Measurements from ENCODE around the gene RAB11FIP3. TPM values are rescaled to one million over a fixed set of nuclear protein-coding genes. Genes with fewer than 3 reads are reported as not detected.

Gene RAB11FIP3
- total and polyA plus RNA-seq, 2 of the 13 experiments (the other 11 are each of a cell fraction or from before 2014, with no cell fraction given): 34.3 to 57.6 TPM

GRCh38 chr16:425082-425718, at the start of gene RAB11FIP3 (continued):
- TF ChIP-seq ISX (CRISPR knock-in tag; conservative IDR thresholded peaks at IDR 0.05) (peak; percentile 90), MNT (IDR thresholded peaks at IDR 0.05) (no peak), BCLAF1 (IDR thresholded peaks at IDR 0.05) (no peak), ZNF292 (CRISPR knock-in tag; IDR thresholded peaks at IDR 0.05; ENCODE audit: borderline replicate concordance, low read depth) (no peak), ZNF776 (CRISPR knock-in tag; IDR thresholded peaks at IDR 0.05) (no peak; the same call in 1 of the 2 replicates), ZFP36L2 (CRISPR knock-in tag; IDR thresholded peaks at IDR 0.05) (no peak), DMAP1 (CRISPR knock-in tag; IDR thresholded peaks at IDR 0.05) (peak; percentile 64), ZBTB7A (CRISPR knock-in tag; IDR thresholded peaks at IDR 0.05) (no peak; the same call in 1 of the 2 replicates), ZNF143 (CRISPR knock-in tag; IDR thresholded peaks at IDR 0.05) (peak; percentile 54; the same call in 1 of the 2 replicates), ZEB1 (IDR thresholded peaks at IDR 0.05; ENCODE audit: insufficient replicate concordance, low read depth) (peak; percentile 41), MTA1 (CRISPR knock-in tag; IDR thresholded peaks at IDR 0.05; ENCODE audit: borderline replicate concordance) (peak; percentile 74; the same call in 1 of the 2 replicates), SIX4 (CRISPR knock-in tag; IDR thresholded peaks at IDR 0.05) (no peak), HMGXB3 (CRISPR knock-in tag; IDR thresholded peaks at IDR 0.05; ENCODE audit: borderline replicate concordance) (no peak), ZNF749 (CRISPR knock-in tag; IDR thresholded peaks at IDR 0.05; ENCODE audit: borderline replicate concordance) (no peak; the same call in 1 of the 2 replicates), NR3C1 (CRISPR knock-in tag; IDR thresholded peaks at IDR 0.05) (no peak), ZNF3 (CRISPR knock-in tag; IDR thresholded peaks at IDR 0.05) (no peak), MAFK (conservative IDR thresholded peaks at IDR 0.05 in 1 of 2, IDR thresholded peaks at IDR 0.05 in 1 of 2; ENCODE audit: low read length in 2 of 2) (no peak), BATF2 (CRISPR knock-in tag; IDR thresholded peaks at IDR 0.05) (0 out of 2 replicates have a peak, but pooled peaks have one; percentile 39), ZNF546 (CRISPR knock-in tag; conservative IDR thresholded peaks at IDR 0.05) (no peak; the same call in 1 of the 2 replicates), HOXA9 (CRISPR knock-in tag; IDR thresholded peaks at IDR 0.05; ENCODE audit: borderline replicate concordance) (no peak), FOXK1 (CRISPR knock-in tag; IDR thresholded peaks at IDR 0.05; ENCODE audit: borderline replicate concordance, low read depth) (peak; percentile 46; the same call in 1 of the 2 replicates)
